PC-9 (cell line): Measurements from ENCODE around the gene XKR7.

ENCODE experiments used
- EZH2 ChIP-seq: fragments of 200-600 bp; sonication (generic); IDR thresholded peaks from 2 replicates; pipeline ENCODE4 v1.8.0; 2017; ENCODE audit warnings: antibody characterized with exemption, low read depth
- TF ChIP-seq, protein P1 (sequence below): fragments of 200-600 bp; sonication (generic); conservative IDR thresholded peaks from 2 replicates; pipeline ENCODE4 v1.6.1; 2017; ENCODE audit warnings: mixed run types, antibody characterized with exemption, mild to moderate bottlenecking, moderate library complexity

GRCh38 chr20:32050324-32050841 is 82.4 kb downstream of the XKR7 start:
- TF ChIP-seq, protein P1, sequence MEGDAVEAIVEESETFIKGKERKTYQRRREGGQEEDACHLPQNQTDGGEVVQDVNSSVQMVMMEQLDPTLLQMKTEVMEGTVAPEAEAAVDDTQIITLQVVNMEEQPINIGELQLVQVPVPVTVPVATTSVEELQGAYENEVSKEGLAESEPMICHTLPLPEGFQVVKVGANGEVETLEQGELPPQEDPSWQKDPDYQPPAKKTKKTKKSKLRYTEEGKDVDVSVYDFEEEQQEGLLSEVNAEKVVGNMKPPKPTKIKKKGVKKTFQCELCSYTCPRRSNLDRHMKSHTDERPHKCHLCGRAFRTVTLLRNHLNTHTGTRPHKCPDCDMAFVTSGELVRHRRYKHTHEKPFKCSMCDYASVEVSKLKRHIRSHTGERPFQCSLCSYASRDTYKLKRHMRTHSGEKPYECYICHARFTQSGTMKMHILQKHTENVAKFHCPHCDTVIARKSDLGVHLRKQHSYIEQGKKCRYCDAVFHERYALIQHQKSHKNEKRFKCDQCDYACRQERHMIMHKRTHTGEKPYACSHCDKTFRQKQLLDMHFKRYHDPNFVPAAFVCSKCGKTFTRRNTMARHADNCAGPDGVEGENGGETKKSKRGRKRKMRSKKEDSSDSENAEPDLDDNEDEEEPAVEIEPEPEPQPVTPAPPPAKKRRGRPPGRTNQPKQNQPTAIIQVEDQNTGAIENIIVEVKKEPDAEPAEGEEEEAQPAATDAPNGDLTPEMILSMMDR = no peak
- no peak for TF ChIP-seq EZH2
